GM23338 (cell line): ENCODE results near the gene MORC3. TPM values are rescaled to one million over a fixed set of nuclear protein-coding genes. Genes with fewer than 3 reads are reported as not detected.

ENCODE experiments used
- polyA plus RNA-seq: library from polyadenylated mRNA; unstranded; fragments of >200 nt; fragmentation: Nextera tagmentation; extraction: Ambion mirVana; gene quantifications from 2 replicates; pipeline ENCODE4 v1.2.1, GENCODE V29; 2016
- small RNA-seq: library from RNA; depleted of rRNA; stranded (forward); fragments of <200 nt; gene quantifications from one replicate; pipeline ENCODE3, GENCODE V24; 2014; ENCODE audit warnings: low replicate concordance
- total RNA-seq: library from RNA; depleted of rRNA; stranded (reverse); fragments of >200 nt; shearing (Covaris generic); gene quantifications from 2 replicates; pipeline ENCODE4 v1.2.3, GENCODE V29; 2014; rRNA removed

The MORC3 gene
- total and polyA plus RNA-seq, 2 experiments from 2014 or later, result 11.5 to 25.4 TPM

Small RNA genes lying within 50 kb of the gene (small RNA-seq; reads per million reads assigned to genes)
- not detected for gene ATP5MFP1

Other genes with a start within 250 kb of the MORC3 start
- 4.0 and 4.6 TPM in 2 replicates for gene CBR3, start 185.1 kb upstream of the MORC3 start, total RNA-seq
- 8.2 and 8.7 TPM in 2 replicates for gene CBR3, start 185.1 kb upstream of the MORC3 start, polyA plus RNA-seq
- gene DOP1B, start 163.4 kb upstream of the MORC3 start, total RNA-seq, result 9.9 and 18.0 TPM in 2 replicates
- gene DOP1B, start 163.4 kb upstream of the MORC3 start, polyA plus RNA-seq, result 2.8 and 4.9 TPM in 2 replicates
- gene CHAF1B, start 65.2 kb downstream of the MORC3 start, total RNA-seq, result 13.1 and 17.4 TPM in 2 replicates
- gene CHAF1B, start 65.2 kb downstream of the MORC3 start, polyA plus RNA-seq, result 7.9 and 9.0 TPM in 2 replicates
- not detected in 2 replicates for gene CLDN14, start 159.9 kb downstream of the MORC3 start, total RNA-seq
- not detected in 2 replicates for gene CLDN14, start 159.9 kb downstream of the MORC3 start, polyA plus RNA-seq